Mammary epithelial cell (primary cell): ENCODE measurements around the gene RRP1.

Experiments used
- EZH2 ChIP-seq: IDR thresholded peaks from 2 replicates; pipeline ENCODE4 v1.6.1; 2012; ENCODE audit warnings: low read length, inconsistent platforms, borderline replicate concordance
- TF ChIP-seq, protein P1 (sequence below), 2 donors: IDR thresholded peaks in 1 of 2; conservative IDR thresholded peaks in 1 of 2; 2 replicates each; pipeline ENCODE4 v1.5.1; 2011 to 2012; ENCODE audit warnings: inconsistent platforms in 2 of 2, low read length in 2 of 2, mild to moderate bottlenecking in 2 of 2, control low read depth in 1 of 2, low read depth in 1 of 2; ENCODE audit not compliant: insufficient read depth in 1 of 2; ENCODE audit errors: extremely low read depth in 1 of 2

DNA sequence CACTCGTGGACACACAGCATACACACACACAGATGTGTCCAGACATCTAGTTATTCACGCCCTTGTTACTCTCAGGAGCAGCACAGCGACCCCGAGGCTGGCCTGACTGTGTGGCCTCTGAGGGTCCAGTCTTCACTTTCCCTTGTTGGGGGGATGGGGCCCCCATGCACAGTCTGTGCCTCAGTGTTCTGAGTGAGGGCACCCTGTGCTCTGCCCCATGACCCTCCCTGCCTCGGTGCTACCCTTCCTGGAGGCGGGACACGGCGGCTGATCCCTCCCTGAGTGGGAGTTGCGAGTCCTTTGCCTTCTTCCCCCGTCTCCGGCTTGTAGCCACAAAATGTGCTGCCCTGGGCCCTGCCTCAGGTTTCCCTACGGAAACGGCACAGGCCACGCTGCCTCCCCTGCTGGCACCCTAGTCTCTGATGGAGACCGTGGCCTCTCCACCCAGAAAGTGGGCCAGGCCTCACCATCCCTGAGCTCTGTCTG is 21.8 kb upstream of the RRP1 start:
- TF ChIP-seq, protein P1, sequence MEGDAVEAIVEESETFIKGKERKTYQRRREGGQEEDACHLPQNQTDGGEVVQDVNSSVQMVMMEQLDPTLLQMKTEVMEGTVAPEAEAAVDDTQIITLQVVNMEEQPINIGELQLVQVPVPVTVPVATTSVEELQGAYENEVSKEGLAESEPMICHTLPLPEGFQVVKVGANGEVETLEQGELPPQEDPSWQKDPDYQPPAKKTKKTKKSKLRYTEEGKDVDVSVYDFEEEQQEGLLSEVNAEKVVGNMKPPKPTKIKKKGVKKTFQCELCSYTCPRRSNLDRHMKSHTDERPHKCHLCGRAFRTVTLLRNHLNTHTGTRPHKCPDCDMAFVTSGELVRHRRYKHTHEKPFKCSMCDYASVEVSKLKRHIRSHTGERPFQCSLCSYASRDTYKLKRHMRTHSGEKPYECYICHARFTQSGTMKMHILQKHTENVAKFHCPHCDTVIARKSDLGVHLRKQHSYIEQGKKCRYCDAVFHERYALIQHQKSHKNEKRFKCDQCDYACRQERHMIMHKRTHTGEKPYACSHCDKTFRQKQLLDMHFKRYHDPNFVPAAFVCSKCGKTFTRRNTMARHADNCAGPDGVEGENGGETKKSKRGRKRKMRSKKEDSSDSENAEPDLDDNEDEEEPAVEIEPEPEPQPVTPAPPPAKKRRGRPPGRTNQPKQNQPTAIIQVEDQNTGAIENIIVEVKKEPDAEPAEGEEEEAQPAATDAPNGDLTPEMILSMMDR (conservative IDR thresholded peaks at IDR 0.05 in 1 of 2, IDR thresholded peaks at IDR 0.05 in 1 of 2; ENCODE audit: extremely low read depth in 1 of 2, insufficient read depth in 1 of 2, low read depth in 1 of 2, low read length in 2 of 2): no peak
- TF ChIP-seq EZH2: no peak
